MG63 (cell line): ENCODE measurements around the gene ZPBP. TPM values are rescaled to one million over a fixed set of nuclear protein-coding genes. Genes with fewer than 3 reads are reported as not detected.

Experiments used
- DNase-seq: peaks from one replicate; pipeline ENCODE4 v3.0.0-alpha.2; 2020
- H3K27me3 ChIP-seq: fragments of 250-450 bp; sonication (Bioruptor Pico); 2 replicates; pipeline ENCODE4 v1.5.1; 2020; ENCODE audit warnings: mild to moderate bottlenecking, moderate library complexity
- H3K36me3 ChIP-seq: fragments of 250-450 bp; sonication (Bioruptor Pico); 2 replicates; pipeline ENCODE4 v1.5.1; 2020; ENCODE audit warnings: mild to moderate bottlenecking, moderate library complexity
- H3K4me3 ChIP-seq: fragments of 250-450 bp; sonication (Bioruptor Pico); 2 replicates; pipeline ENCODE4 v1.5.1; 2020; ENCODE audit warnings: mild to moderate bottlenecking, moderate library complexity
- H3K9me3 ChIP-seq: fragments of 250-450 bp; sonication (Bioruptor Pico); 2 replicates; pipeline ENCODE4 v1.5.1; 2020; ENCODE audit warnings: mild to moderate bottlenecking, moderate library complexity
- total RNA-seq: library from RNA; depleted of rRNA; stranded (reverse); fragments of >200 nt; shearing (Covaris generic); gene quantifications from 2 replicates; pipeline ENCODE4 v1.2.3, GENCODE V29; 2014; ENCODE audit warnings: low replicate concordance; rRNA removed

The ZPBP gene, protein sequence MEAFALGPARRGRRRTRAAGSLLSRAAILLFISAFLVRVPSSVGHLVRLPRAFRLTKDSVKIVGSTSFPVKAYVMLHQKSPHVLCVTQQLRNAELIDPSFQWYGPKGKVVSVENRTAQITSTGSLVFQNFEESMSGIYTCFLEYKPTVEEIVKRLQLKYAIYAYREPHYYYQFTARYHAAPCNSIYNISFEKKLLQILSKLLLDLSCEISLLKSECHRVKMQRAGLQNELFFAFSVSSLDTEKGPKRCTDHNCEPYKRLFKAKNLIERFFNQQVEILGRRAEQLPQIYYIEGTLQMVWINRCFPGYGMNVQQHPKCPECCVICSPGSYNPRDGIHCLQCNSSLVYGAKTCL
- total RNA-seq = not detected in 2 replicates

DNA sequence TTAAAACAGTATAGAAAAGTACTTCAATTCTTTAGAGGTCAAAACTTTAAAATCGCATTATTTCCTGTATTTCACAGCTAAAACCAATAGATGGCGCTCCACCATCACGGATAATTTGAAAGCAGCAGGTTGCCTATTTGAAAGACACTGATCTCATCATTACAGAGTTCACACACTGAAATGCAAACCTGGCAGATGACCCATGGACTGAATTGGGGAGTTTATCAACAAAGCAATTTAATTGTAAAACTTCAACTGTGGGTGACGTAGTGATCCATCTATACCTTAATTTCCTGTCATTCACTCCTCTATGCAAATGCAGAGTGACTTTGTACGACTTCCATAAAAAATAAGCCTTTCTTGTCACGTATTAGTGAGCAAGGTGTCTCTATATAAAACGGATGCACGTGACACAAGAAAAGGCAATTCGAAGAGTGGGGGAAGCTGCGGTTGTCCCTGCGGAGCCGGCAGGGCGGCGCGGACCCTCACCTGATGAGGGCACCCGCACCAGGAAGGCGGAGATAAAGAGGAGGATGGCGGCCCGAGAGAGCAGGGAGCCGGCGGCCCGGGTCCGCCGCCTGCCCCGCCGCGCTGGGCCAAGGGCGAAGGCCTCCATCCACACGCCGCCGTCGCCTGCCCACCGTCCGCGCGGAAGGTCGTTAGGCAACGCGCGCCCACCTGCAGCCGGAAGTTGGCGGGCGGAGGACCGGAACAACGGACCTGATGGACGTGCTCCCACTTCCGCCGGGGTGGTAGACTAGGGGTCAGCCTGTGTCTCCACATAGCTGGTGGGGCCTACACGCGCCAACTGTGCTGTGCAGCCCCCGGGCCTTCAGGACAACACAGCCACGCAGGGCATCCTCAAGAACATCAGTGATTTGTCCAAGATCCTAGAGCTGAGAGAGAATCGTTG lies at the start of gene ZPBP:
Gene ZPBP, minus strand, starts transcription at position 668 of the 913 bp plus-strand sequence. Its CDS starts 52 bp downstream, at position 616.
- no peak for DNase-seq
- no peak within 1 kb of the TSS for H3K4me3 ChIP-seq
- H3K36me3 ChIP-seq = no peaks in the 10 kb centered on the region
- H3K27me3 ChIP-seq = no peaks in the 10 kb centered on the region; the same call in 1 of the 2 replicates
- peaks cover 3% of the 10 kb centered on the region for H3K9me3 ChIP-seq

DNA sequence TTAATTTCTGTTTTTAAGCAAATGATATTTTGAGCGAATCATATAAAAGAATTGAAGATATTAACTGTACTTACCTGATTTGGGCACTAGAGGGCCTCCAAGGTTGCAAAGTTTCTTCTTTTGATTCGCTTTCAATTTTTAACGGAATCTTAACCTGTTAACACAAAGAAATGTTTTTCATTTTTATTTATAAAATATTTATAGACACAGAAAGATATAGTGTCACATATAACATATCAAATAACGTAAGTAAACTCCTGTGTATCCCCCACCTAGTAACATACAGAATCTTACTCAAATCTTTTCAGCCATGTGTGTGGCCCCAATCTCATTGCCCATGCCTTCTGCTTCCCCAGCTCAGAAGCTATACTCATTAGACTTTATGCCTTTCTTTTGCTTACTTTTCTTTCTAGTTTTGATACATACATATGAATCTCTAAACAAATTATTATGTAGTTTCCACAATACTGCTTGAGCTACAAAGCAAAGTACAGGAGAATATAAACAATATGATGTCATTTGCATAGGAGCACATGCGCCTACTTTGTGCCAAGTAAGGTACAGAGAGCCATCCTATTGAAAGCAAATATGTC lies 49.5 kb upstream of the ZPBP start:
- no peaks in the 10 kb centered on the region for H3K9me3 ChIP-seq
- no peak for DNase-seq
- no peaks in the 10 kb centered on the region for H3K36me3 ChIP-seq
- H3K4me3 ChIP-seq = no peak overlapping the region
- H3K27me3 ChIP-seq = no peaks in the 10 kb centered on the region

DNA sequence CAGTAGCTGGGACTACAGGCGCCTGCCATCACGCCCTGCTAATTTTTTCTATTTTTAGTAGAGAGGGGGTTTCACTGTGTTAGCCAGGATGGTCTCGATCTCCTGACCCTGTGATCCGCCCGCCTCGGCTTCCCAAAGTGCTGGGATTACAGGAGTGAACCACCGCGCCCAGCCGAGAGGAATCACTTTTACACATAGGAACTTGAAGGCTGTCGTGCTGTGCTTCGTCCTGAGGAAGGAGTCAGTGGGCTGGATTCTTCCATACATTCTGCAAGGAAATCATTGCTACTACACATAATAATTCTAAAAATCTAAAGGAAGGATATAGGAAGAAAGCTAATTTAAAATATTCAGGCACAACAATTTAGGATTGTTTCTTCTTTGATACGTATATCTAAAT lies 48.8 kb upstream of the ZPBP start:
- DNase-seq = no peak
- H3K36me3 ChIP-seq = no peaks in the 10 kb centered on the region
- no peaks in the 10 kb centered on the region for H3K27me3 ChIP-seq
- H3K4me3 ChIP-seq = no peak overlapping the region
- H3K9me3 ChIP-seq = no peaks in the 10 kb centered on the region

DNA sequence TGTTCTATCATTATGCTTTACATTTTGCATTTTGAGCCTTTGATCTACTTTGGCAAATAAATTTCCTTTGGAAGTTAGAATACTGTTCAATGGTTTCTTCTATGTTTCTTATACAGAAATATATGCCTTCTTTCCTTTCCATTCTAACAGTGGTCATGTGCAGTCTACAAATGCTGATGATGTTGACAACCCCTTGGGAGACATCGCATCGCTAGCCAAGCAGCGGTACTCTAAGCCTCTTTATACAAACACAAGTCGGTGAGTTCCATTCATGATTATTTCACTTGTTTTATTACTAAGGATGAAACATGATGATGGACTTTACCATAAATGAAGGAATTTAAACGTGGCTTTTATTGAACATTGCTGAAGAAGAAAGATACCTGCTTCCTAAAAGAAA lies 48.1 kb upstream of the ZPBP start:
- Histone ChIP-seq H3K9me3 (no peaks in the 10 kb centered on the region), H3K36me3 (no peaks in the 10 kb centered on the region), H3K4me3 (no peak overlapping the region), H3K27me3 (no peaks in the 10 kb centered on the region)
- DNase-seq = no peak

DNA sequence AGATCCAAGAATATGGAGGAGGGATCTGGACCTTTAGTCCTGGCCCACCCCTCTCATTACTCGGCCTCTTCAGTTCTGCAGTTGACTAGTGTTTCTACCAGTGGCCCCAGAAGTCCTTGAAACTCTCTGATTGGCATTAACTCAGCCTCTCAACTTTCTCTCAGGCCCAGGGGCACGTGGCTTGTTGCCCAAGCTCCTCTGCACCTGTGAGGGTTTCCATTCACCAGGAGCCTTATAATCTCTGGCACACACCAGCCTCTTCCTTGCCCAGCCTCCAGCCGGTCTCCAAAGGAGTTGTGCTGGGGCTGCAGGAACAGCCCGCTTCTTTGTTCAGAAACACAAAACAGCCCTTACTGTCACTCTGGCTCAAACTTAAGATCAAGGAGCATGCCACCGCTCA lies 47.6 kb upstream of the ZPBP start:
- H3K4me3 ChIP-seq = no peak overlapping the region
- H3K27me3 ChIP-seq = no peaks in the 10 kb centered on the region
- no peaks in the 10 kb centered on the region for H3K9me3 ChIP-seq
- DNase-seq = no peak
- no peaks in the 10 kb centered on the region for H3K36me3 ChIP-seq

DNA sequence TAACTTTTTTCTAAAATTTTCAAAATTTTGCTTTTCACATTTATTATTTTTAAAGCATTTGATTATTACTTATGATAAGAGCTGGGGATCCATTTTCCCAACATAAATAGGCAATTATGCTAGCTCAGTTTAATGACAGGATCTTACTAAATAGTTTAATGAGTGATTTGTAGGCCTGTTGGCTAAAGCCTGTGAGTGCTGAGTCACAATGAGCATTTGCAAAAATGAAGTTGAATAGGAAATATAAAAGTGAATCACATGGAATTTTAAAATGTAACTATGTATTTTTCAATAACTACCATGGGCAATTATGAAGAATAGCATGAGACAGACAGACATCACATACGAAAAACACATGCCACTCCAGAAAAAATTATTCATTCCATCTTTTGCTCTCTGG lies 45.1 kb upstream of the ZPBP start:
- H3K36me3 ChIP-seq = no peaks in the 10 kb centered on the region
- no peaks in the 10 kb centered on the region for H3K9me3 ChIP-seq
- no peaks in the 10 kb centered on the region for H3K27me3 ChIP-seq
- H3K4me3 ChIP-seq = no peak overlapping the region
- no peak for DNase-seq

DNA sequence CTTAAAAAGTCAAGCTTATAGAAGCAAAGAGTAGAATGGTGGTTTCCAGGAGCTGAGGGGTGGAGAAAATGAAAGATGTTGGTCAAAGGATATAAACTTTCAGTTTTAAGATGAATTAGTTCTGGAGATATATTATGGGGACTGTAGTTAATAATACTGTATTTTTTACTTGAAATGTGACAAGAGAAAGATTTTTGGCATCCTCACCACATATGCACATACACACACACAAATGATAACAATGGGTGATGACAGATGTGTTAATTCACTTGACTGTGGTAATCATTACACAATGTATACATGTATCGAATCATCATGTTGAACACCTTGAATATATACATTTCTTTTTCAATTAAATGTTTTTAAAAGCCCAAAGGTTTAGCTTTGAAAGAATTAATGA lies 32.7 kb upstream of the ZPBP start:
- DNase-seq = no peak
- no peaks in the 10 kb centered on the region for H3K9me3 ChIP-seq

DNA sequence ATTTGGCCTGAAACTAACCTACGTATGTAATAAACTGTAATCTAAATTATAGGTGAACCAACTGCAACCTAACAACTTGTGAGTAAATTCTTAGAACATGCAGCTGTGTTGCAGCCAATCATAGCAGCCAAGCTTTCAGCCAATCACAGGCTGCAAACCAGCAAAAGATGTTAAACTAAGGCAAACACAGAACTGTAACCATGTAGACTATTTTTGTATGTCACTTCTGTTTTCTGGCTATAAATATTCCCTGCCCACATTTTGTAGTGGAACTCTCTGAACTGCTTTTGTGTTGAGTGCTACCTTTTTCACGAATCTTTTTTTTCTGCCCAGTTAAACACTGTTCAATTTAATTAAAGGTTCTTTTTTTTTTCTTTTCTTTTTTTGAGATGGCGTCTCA lies 28.2 kb upstream of the ZPBP start:
- Histone ChIP-seq H3K9me3 (no peaks in the 10 kb centered on the region), H3K4me3 (no peak overlapping the region), H3K27me3 (peaks cover 2% of the 10 kb centered on the region; the same call in 1 of the 2 replicates), H3K36me3 (no peaks in the 10 kb centered on the region)
- no peak for DNase-seq

More for the DNA sequence above, 32.7 kb upstream of the ZPBP start:
- no peaks in the 10 kb centered on the region; the same call in 1 of the 2 replicates for H3K27me3 ChIP-seq
- H3K4me3 ChIP-seq = no peak overlapping the region
- no peaks in the 10 kb centered on the region for H3K36me3 ChIP-seq

DNA sequence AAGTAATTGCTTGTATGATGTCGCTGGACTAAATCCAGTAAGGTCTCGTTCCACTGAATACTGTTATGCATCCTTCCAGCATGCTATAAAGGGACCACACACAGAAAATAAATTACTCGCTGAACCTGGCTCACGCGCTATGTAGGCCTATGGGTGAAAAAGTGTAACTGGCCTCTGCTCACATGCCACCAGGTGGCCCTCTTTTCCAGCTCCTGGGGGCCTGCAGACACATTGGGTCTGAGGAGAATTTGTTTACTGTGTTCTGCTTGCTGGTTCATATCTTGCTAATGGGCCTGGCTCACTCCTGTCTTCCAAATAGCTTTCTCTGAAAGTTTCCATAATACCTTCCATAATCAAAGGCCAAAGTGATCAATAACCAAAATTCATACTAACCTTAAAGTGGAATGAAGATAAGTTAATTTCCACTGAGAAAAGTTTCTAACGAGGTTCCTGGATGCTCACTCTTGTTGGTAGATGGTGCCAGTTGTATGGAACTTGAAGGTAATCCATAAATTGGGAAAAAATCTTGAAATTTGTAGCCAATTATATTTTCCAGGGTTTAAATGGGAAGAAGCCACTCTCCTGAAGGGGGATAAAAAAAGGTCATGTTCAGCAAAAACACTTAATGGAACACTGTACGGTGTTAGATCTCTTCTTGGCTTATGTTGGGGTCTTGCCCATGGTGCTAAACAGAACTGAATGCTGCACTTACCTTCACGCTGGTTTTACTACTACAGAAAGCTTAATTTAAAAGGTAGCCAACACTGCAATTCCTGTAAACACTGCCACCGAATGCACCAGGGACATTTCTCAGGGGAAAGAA lies 27.0 kb upstream of the ZPBP start:
- Histone ChIP-seq H3K9me3 (no peaks in the 10 kb centered on the region), H3K4me3 (no peak overlapping the region), H3K36me3 (no peaks in the 10 kb centered on the region), H3K27me3 (peaks cover 4% of the 10 kb centered on the region; the same call in 1 of the 2 replicates)
- no peak for DNase-seq

DNA sequence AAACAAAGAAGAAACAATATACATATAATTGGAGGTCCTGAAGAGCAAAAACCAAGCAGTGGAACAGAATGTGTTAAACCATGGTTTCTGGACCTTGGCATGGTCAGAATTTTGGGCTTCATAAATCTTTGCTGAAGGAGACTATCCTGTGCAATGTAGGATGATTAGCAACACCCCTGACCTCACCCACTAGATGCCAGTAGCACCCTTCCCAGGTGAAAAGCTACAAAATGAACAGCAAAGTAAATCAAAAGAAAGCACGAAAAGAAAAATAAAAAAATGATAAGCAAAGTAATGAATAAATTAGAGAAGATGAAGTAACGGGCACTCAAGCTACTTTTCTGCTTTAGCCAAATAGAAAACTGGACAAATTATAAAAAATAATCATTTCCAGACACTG lies 19.2 kb upstream of the ZPBP start:
- Histone ChIP-seq H3K4me3 (no peak overlapping the region), H3K9me3 (no peaks in the 10 kb centered on the region), H3K36me3 (no peaks in the 10 kb centered on the region), H3K27me3 (peaks cover 3% of the 10 kb centered on the region)
- DNase-seq = no peak

DNA sequence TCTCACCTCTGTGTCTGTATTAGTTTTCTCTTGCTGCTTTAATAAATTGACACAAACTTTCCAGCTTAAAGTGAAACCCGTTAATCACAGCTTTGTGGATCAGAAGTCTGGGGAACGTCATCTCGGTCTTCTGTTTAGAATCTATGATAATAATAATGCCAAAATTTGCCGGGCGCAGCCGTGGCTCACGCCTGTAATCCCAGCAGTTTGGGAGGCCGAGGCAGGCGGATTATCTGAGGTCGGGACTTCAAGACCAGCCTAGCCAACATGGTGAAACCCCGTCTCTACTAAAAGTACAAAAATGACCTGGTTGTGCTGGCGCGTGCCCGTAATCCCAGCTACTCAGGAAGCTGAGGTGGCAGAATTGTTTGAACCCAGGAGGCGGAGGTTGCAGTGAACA lies 8.8 kb upstream of the ZPBP start:
- Histone ChIP-seq H3K4me3 (no peak overlapping the region), H3K9me3 (no peaks in the 10 kb centered on the region), H3K36me3 (no peaks in the 10 kb centered on the region), H3K27me3 (no peaks in the 10 kb centered on the region)
- no peak for DNase-seq

DNA sequence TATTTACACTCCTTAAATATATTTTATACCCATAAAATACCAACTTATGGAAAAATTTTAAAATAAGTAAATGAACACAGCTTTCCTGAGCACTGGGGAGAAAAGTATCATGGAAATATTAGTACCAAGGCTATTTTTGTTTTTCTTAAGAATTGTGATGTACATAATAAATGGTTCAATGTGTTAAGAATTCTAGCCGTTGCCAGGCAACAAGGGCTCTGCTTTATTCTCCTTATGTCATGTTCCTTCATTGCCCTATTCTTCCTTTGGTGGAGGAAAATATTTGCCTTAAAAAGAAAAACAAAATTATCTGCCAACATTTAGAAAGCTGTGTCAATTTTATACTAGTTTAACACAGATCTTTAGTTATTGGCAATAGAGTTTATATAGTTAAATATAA lies 2.6 kb upstream of the ZPBP start:
- DNase-seq = no peak
- no peaks in the 10 kb centered on the region for H3K9me3 ChIP-seq
- H3K4me3 ChIP-seq = no peak overlapping the region
- H3K27me3 ChIP-seq = no peaks in the 10 kb centered on the region; the same call in 1 of the 2 replicates
- no peaks in the 10 kb centered on the region for H3K36me3 ChIP-seq

DNA sequence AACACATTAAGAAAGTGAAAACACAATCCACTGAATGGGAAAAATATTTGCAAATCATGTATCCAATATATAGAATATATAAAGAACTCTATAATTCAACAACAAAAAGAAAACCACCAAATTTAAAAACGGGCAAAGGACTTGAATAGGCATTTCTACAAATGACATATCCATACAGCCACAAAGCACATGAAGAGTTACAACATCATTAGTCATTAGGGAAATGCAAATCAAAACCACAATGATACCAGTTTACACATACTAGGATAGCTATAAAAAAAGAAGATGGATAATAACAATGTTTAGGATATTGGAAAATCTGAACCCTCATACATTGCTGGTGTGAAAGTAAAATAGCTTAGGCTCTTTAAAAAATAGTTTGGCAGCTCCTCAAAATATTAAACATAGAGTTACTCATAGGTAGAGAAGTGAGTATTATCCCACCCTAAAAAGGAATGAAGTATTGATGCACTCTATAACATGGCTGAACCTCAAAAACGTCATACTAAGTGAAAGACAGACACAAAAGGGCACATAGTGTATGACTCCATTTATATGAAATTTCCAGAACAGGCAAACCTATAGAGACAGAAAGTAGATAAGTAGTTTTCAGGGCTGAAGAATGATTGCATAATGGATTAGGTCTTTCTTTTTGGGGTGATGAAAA lies 4.5 kb downstream of the ZPBP start:
- Histone ChIP-seq H3K27me3 (no peaks in the 10 kb centered on the region; the same call in 1 of the 2 replicates), H3K9me3 (peaks cover 3% of the 10 kb centered on the region), H3K4me3 (no peak overlapping the region), H3K36me3 (no peaks in the 10 kb centered on the region)
- no peak for DNase-seq

DNA sequence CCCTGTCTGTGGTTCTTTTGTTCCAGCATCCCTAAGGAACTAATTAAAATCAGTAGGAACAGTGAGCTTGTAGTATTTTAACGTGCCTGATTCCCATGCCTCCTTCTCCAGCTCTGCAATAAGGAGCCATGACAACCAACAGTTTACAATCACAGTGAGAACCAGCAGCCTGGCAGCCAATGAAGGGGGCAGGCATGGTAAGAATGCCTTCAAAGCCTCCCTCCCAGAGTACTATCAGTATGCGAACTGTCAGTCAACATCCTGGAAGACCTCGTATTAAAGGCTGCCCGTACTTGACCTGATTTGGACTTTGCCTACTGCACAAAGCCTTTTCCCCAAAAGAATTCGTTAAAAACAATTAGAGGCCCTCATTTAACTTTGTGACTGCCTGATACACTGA lies 7.7 kb downstream of the ZPBP start:
- Histone ChIP-seq H3K4me3 (no peak overlapping the region), H3K27me3 (no peaks in the 10 kb centered on the region; the same call in 1 of the 2 replicates), H3K9me3 (peaks cover 3% of the 10 kb centered on the region), H3K36me3 (no peaks in the 10 kb centered on the region)
- DNase-seq = no peak

DNA sequence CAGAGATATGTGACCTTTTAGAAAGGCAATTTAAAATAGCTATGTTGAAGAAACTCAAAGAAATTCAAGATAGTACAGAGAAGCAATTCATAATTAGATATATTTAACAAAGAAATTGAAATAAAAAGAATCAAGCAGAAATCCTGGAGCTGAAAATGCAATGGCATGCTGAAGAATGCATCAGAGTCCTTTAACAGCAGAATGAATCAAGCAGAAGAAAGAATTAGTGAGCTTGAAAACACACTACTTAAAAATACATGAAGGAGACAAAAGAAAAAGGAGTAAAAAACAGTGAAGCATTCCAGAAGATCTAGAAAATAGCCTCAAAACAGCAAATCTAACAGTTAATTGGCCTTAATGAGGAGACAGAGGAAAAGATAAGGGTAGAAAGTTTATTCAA lies 20.0 kb downstream of the ZPBP start:
- H3K9me3 ChIP-seq = 0 out of 2 replicates have a peak, but pooled peaks cover 2% of the 10 kb centered on the region
- no peaks in the 10 kb centered on the region for H3K27me3 ChIP-seq
- no peaks in the 10 kb centered on the region for H3K36me3 ChIP-seq
- H3K4me3 ChIP-seq = no peak overlapping the region
- DNase-seq = no peak

DNA sequence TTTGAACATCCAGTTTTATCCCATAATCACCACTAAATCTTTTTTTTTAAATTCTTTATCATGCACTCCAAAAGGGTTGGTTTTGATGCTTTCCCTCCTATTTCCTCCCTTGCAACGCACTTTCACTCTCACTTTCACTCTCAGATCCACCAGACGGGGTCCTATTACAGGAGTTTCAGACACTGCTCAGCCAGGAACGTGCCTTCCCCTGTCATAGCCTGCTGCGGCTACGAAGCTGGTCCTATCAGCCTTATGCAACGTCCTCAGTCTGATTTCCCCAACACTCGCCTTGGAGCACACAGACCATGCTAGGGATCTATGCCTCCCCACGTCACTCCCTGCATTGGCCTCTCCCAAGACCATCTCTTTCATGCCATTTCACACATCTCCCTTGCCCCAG lies 23.4 kb downstream of the ZPBP start:
- H3K36me3 ChIP-seq = no peaks in the 10 kb centered on the region
- 0 out of 2 replicates have a peak, but pooled peaks cover 2% of the 10 kb centered on the region for H3K9me3 ChIP-seq
- DNase-seq = no peak
- H3K27me3 ChIP-seq = no peaks in the 10 kb centered on the region
- peak overlapping the region; percentile 52 for H3K4me3 ChIP-seq
